GM12878 (cell line): ENCODE measurements around the gene TRIOBP.

ENCODE experiments used
- CTCF ChIP-seq, 3 experiments: IDR thresholded peaks in 2 of 3; conservative IDR thresholded peaks in 1 of 3; 2 replicates each; pipeline ENCODE4 v1.5.1; 2011; ENCODE audit warnings: low read depth in 3 of 3, low read length in 3 of 3, mild to moderate bottlenecking in 3 of 3, control low read depth in 2 of 3, moderate library complexity in 2 of 3, inconsistent platforms in 1 of 3, mixed read lengths in 1 of 3; ENCODE audit not compliant: control insufficient read depth in 2 of 3, insufficient read depth in 1 of 3; ENCODE audit errors: extremely low read depth in 1 of 3
- E2F8 ChIP-seq: fragments of 450-650 bp; IDR thresholded peaks from 2 replicates; pipeline ENCODE4 v1.6.1; 2018; ENCODE audit warnings: mild to moderate bottlenecking, low read depth, moderate library complexity; ENCODE audit not compliant: partially characterized antibody
- EP300 ChIP-seq, 2 experiments: fragments of 150-350 bp in 1 of 2; IDR thresholded peaks; 2 replicates each; pipeline ENCODE4 v1.6.1; 2011 to 2012; ENCODE audit warnings: low read depth in 2 of 2, low read length in 2 of 2, borderline replicate concordance in 1 of 2, improper control_type of control experiment in 1 of 2, inconsistent platforms in 1 of 2; ENCODE audit not compliant: control insufficient read depth in 1 of 2
- EZH2 ChIP-seq: IDR thresholded peaks from 2 replicates; pipeline ENCODE4 v1.6.1; 2012; ENCODE audit warnings: low read depth, mild to moderate bottlenecking, control low read depth, inconsistent platforms, low read length, borderline replicate concordance; ENCODE audit not compliant: control insufficient read depth
- FOXM1 ChIP-seq: IDR thresholded peaks from 2 replicates; pipeline ENCODE4 v1.6.1; 2012; ENCODE audit warnings: low read depth, mild to moderate bottlenecking, inconsistent platforms, low read length, moderate library complexity
- PBX3 ChIP-seq: IDR thresholded peaks from 2 replicates; pipeline ENCODE4 v1.6.1; 2011; ENCODE audit warnings: mild to moderate bottlenecking, low read depth, low read length, moderate library complexity; ENCODE audit not compliant: insufficient replicate concordance
- POLR2AphosphoS5 ChIP-seq: IDR thresholded peaks from 2 replicates; pipeline ENCODE4 v1.6.1; 2011; ENCODE audit warnings: mild to moderate bottlenecking, low read length, inconsistent platforms
- RB1 ChIP-seq: fragments of 450-650 bp; formaldehyde crosslinking; IDR thresholded peaks from 2 replicates; pipeline ENCODE4 v1.6.1; 2017; ENCODE audit warnings: mild to moderate bottlenecking, borderline replicate concordance
- TAF1 ChIP-seq: IDR thresholded peaks from 2 replicates; pipeline ENCODE4 v1.6.1; 2011; ENCODE audit warnings: mild to moderate bottlenecking, low read depth, low read length, borderline replicate concordance
- USF2 ChIP-seq: IDR thresholded peaks from 2 replicates; pipeline ENCODE4 v1.6.1; 2011; ENCODE audit warnings: low read depth, low read length, improper control_type of control experiment, borderline replicate concordance
- ZZZ3 ChIP-seq: IDR thresholded peaks from 2 replicates; pipeline ENCODE4 v1.6.1; 2011; ENCODE audit warnings: low read depth; ENCODE audit not compliant: control insufficient read depth, insufficient read length

GRCh38 chr22:37692627-37693285 lies 4.1 kb upstream of the TRIOBP start:
- no peak for TF ChIP-seq PBX3
- TF ChIP-seq CTCF (IDR thresholded peaks at IDR 0.05 in 2 of 3, conservative IDR thresholded peaks at IDR 0.05 in 1 of 3; ENCODE audit: control insufficient read depth in 2 of 3, extremely low read depth in 1 of 3, insufficient read depth in 1 of 3, low read depth in 3 of 3, low read length in 3 of 3): no peak
- no peak for TF ChIP-seq E2F8
- TF ChIP-seq ZZZ3: no peak
- TF ChIP-seq RB1: no peak
- TF ChIP-seq FOXM1: no peak
- no peak for TF ChIP-seq TAF1
- TF ChIP-seq EP300 (IDR thresholded peaks at IDR 0.05; ENCODE audit: borderline replicate concordance in 1 of 2, control insufficient read depth in 1 of 2, low read depth in 2 of 2, low read length in 2 of 2): no peak
- TF ChIP-seq POLR2AphosphoS5: peak; percentile 64; the same call in 1 of the 2 replicates
- TF ChIP-seq EZH2: no peak
- no peak for TF ChIP-seq USF2
